ENCODE measurements around the gene TMEM43. TPM values are rescaled to one million over a fixed set of nuclear protein-coding genes. Genes with fewer than 3 reads are reported as not detected.

Gene TMEM43
- total and polyA plus RNA-seq, 2 of the 8 experiments (the other 6 are each of a cell fraction or from before 2014, with no cell fraction given) = 27.0 to 33.7 TPM

DNA sequence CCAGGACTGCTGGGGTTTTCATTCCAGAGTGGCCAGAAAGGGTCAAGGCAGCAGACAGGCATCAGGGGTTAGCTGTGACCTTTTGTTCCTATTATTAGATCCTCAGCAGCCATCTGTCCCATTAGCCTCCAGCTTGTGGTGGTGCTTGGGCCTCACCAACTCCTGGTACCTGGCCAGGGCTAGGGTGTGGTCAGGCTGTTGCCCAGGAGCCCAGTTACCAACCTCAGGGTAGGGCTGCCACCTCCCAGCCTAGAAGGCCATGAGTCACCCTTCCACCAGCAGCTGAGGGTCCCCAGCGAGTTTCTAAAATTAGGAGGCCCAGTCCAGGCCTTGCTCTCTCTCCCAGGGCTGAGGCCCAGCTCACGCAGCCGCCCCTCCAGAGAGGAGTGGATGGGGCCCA lies 12.2 kb downstream of the TMEM43 start:
- Histone ChIP-seq H3K4me3 (ENCODE audit: extremely low read depth in 1 of 4, insufficient read depth in 2 of 4, low read depth in 3 of 4, low read length in 4 of 4) (no peak overlapping the region), H4K20me1 (replicated peaks in 1 of 2; ENCODE audit: control insufficient read depth in 1 of 2, insufficient read depth in 2 of 2, low read length in 2 of 2) (peaks cover 0 to 13% of the 10 kb centered on the region in 2 experiments), H2BK12ac (ENCODE audit: low read depth, low read length) (no peak overlapping the region), H3K27ac (ENCODE audit: low read depth, low read length) (no peak overlapping the region), H3K36me3 (ENCODE audit: control insufficient read depth in 2 of 4, insufficient read depth in 4 of 4, low read length in 3 of 4) (peaks cover 3 to 22% (median 16%) of the 10 kb centered on the region in 4 experiments; a peak in 5 of 8 replicates), H4K91ac (replicated peaks; ENCODE audit: insufficient read length, low read length) (no peak overlapping the region), H3K18ac (ENCODE audit: extremely low read depth, low read length) (no peak overlapping the region), H4K5ac (ENCODE audit: insufficient read length, low read depth, low read length) (no peak overlapping the region), H2BK20ac (ENCODE audit: low read length) (no peak overlapping the region), H3K4ac (replicated peaks; ENCODE audit: insufficient read length, low read depth, low read length) (no peak overlapping the region), H4K8ac (ENCODE audit: extremely low read depth, insufficient read depth, low read length) (no peak overlapping the region), H3K4me1 (replicated peaks in 1 of 4; ENCODE audit: control insufficient read depth in 3 of 4, insufficient read depth in 4 of 4, low read length in 3 of 4) (no peaks in the 10 kb centered on the region), H3K23me2 (ENCODE audit: low read depth, low read length) (no peaks in the 10 kb centered on the region), H3K27me3 (replicated peaks in 1 of 4; ENCODE audit: control insufficient read depth in 3 of 4, extremely low read depth in 1 of 4, insufficient read depth in 3 of 4, low read length in 3 of 4) (no peaks in the 10 kb centered on the region), H2AFZ (ENCODE audit: low read length) (no peak overlapping the region), H2BK5ac (ENCODE audit: low read depth, low read length) (no peak overlapping the region), H3K4me2 (ENCODE audit: insufficient read depth in 1 of 2, low read depth in 2 of 2, low read length in 2 of 2) (no peak overlapping the region), H2BK120ac (replicated peaks; ENCODE audit: low read depth, low read length) (no peak overlapping the region), H3K9me3 (ENCODE audit: insufficient read depth in 2 of 2, low read depth in 1 of 2, low read length in 1 of 2) (no peaks in the 10 kb centered on the region), H2BK15ac (ENCODE audit: low read length) (no peak overlapping the region), H3K56ac (replicated peaks; ENCODE audit: insufficient read length, low read depth, low read length) (no peak overlapping the region), H3K79me2 (ENCODE audit: control insufficient read depth in 1 of 2, insufficient read depth in 2 of 2, low read length in 2 of 2) (no peaks in the 10 kb centered on the region), H3K14ac (ENCODE audit: insufficient read length) (no peak overlapping the region), H3K23ac (ENCODE audit: insufficient read length) (no peak overlapping the region), H3K9ac (replicated peaks in 1 of 4; ENCODE audit: extremely low read depth in 1 of 4, low read depth in 3 of 4, low read length in 3 of 4) (no peak overlapping the region), H2AK5ac (ENCODE audit: low read depth, low read length) (no peak overlapping the region), H3K79me1 (ENCODE audit: low read depth, low read length) (no peaks in the 10 kb centered on the region)
- DNase-seq (ENCODE audit: low read depth in 1 of 2, low spot score in 2 of 2) (no peak), FAIRE-seq (no peak)
- ChIA-PET CTCF (ENCODE audit: partially characterized antibody) (interaction anchor here (0.6 to 2.1 kb wide), 4 partner anchors 8 to 241 kb away, joined by 3 to 5 read pairs (median 4); no protein-coding TSS in a partner anchor), POLR2A (ENCODE audit: partially characterized antibody) (interaction anchor here (1.4 to 6.2 kb wide), 2 partner anchors 12 kb away, joined by 6 to 32 read pairs; partner anchors contain the start of genes CHCHD4 and TMEM43)
- WGBS, 2 experiments (ENCODE audit: extremely low coverage in 1 of 2, insufficient coverage in 1 of 2, insufficient read length in 1 of 2, insufficient replicate concordance in 2 of 2, low coverage in 1 of 2, low lambda C conversion rate in 2 of 2, missing lambda C conversion rate in 1 of 2) = 96% methylated on average over 3 of the region's 3 CpGs; no CpG with 5 or more reads in 1 of the 2 experiments
- TF ChIP-seq, protein P1, sequence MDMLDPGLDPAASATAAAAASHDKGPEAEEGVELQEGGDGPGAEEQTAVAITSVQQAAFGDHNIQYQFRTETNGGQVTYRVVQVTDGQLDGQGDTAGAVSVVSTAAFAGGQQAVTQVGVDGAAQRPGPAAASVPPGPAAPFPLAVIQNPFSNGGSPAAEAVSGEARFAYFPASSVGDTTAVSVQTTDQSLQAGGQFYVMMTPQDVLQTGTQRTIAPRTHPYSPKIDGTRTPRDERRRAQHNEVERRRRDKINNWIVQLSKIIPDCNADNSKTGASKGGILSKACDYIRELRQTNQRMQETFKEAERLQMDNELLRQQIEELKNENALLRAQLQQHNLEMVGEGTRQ (IDR thresholded peaks at IDR 0.05; ENCODE audit: low read length) = no peak
- no peak for TF ChIP-seq CEBPB (IDR thresholded peaks at IDR 0.05; ENCODE audit: low read depth, low read length)
- no peak for TF ChIP-seq PHF8 (conservative IDR thresholded peaks at IDR 0.05; ENCODE audit: low read depth, low read length)
- TF ChIP-seq YY1 (IDR thresholded peaks at IDR 0.05; ENCODE audit: low read depth, low read length) = no peak
- no peak for TF ChIP-seq SIRT6 (IDR thresholded peaks at IDR 0.05; ENCODE audit: low read length)
- no peak for TF ChIP-seq CREB1 (IDR thresholded peaks at IDR 0.05)
- TF ChIP-seq, protein P2, sequence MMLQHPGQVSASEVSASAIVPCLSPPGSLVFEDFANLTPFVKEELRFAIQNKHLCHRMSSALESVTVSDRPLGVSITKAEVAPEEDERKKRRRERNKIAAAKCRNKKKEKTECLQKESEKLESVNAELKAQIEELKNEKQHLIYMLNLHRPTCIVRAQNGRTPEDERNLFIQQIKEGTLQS (IDR thresholded peaks at IDR 0.05; ENCODE audit: insufficient read depth, low read depth, low read length) = no peak
- TF ChIP-seq HDAC2 (IDR thresholded peaks at IDR 0.05; ENCODE audit: borderline replicate concordance in 1 of 2, low read depth in 2 of 2, low read length in 2 of 2) = no peak
- TF ChIP-seq POLR2A (IDR thresholded peaks at IDR 0.05; ENCODE audit: control extremely low read depth in 1 of 2, low read depth in 2 of 2, low read length in 2 of 2) = no peak
- no peak for TF ChIP-seq CTBP2 (IDR thresholded peaks at IDR 0.05; ENCODE audit: borderline replicate concordance, insufficient read depth, insufficient read length, low read length)
- TF ChIP-seq KDM5A (IDR thresholded peaks at IDR 0.05; ENCODE audit: low read length) = no peak
